ENCODE results near the gene PCK1.

DNA sequence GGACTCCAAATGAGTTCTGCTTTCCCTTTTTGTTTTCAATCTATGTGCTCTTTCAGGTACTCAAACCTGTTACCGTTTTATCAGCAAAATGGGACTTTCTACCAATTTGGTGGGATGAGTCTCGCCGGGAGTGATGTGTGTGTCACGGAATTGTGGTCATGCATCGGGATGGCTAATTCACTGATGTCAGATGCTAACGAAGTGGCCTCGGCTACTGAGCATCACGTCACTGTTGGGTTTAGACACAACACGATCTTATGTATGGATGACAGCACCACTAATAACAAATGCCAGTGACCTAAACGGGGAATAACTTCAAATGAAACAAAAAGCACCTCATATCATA lies 1.6 kb upstream of the PCK1 start:
- TF ChIP-seq, protein P1, sequence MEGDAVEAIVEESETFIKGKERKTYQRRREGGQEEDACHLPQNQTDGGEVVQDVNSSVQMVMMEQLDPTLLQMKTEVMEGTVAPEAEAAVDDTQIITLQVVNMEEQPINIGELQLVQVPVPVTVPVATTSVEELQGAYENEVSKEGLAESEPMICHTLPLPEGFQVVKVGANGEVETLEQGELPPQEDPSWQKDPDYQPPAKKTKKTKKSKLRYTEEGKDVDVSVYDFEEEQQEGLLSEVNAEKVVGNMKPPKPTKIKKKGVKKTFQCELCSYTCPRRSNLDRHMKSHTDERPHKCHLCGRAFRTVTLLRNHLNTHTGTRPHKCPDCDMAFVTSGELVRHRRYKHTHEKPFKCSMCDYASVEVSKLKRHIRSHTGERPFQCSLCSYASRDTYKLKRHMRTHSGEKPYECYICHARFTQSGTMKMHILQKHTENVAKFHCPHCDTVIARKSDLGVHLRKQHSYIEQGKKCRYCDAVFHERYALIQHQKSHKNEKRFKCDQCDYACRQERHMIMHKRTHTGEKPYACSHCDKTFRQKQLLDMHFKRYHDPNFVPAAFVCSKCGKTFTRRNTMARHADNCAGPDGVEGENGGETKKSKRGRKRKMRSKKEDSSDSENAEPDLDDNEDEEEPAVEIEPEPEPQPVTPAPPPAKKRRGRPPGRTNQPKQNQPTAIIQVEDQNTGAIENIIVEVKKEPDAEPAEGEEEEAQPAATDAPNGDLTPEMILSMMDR (IDR thresholded peaks at IDR 0.05; ENCODE audit: extremely low read depth in 1 of 2, insufficient read depth in 1 of 2, low read depth in 1 of 2, low read length in 2 of 2) = no peak
- TF ChIP-seq, protein P2, sequence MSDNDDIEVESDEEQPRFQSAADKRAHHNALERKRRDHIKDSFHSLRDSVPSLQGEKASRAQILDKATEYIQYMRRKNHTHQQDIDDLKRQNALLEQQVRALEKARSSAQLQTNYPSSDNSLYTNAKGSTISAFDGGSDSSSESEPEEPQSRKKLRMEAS (IDR thresholded peaks at IDR 0.05; ENCODE audit: insufficient read depth, insufficient read length) = no peak
- no peak for TF ChIP-seq POLR2AphosphoS5 (IDR thresholded peaks at IDR 0.05; ENCODE audit: insufficient read depth, low read depth, low read length)
- no peak for TF ChIP-seq FOS (IDR thresholded peaks at IDR 0.05; ENCODE audit: borderline replicate concordance, insufficient read depth, low read length)
- TF ChIP-seq EZH2 (IDR thresholded peaks at IDR 0.05; ENCODE audit: borderline replicate concordance, low read depth, low read length, severe bottlenecking) = no peak

All from endothelial cell of umbilical vein (primary cell).